K562 (cell line): ENCODE results near the gene RUNX1. TPM values are rescaled to one million over a fixed set of nuclear protein-coding genes. Genes with fewer than 3 reads are reported as not detected.
A peak's percentile ranks its signal among the peaks of the same experiment; 100 is the strongest.

Experiments
- ATAC-seq: fragments of 200-7000 bp; cut with Tn5 transposase; 3 replicates; pipeline ENCODE4 v1.9.1; 2020; ENCODE audit warnings: moderate library complexity
- BruUV-seq: library from RNA; stranded (reverse); fragments of 400-500 nt; replicated peaks from 2 replicates; lab custom pipeline; 2021; lab: Mats Ljungman, UMichigan
- CTCF ChIA-PET: fragments of 300-600 bp; formaldehyde crosslinking; extraction: SDS; loops from one replicate; lab custom pipeline; 2021; ENCODE audit warnings: low intra/inter-chr PET ratio; lab: Yijun Ruan, JAX
- POLR2A ChIA-PET: fragments of 300-600, 350-650 bp; sonication (Branson Sonifier 250); formaldehyde crosslinking; extraction: SDS; loops from one replicate; lab custom pipeline; 2021; ENCODE audit warnings: antibody characterized with exemption, inconsistent platforms; lab: Yijun Ruan, JAX
- DNase-seq, 4 experiments: peaks; one replicate each; pipeline versions ENCODE4 v3.0.0 to v3.0.0-alpha.2; 2011 to 2018; ENCODE audit warnings: low spot score in 3 of 4, mixed read lengths in 3 of 4; ENCODE audit errors: extremely low read depth in 1 of 4
- FAIRE-seq: peaks from 2 replicates; lab custom pipeline; 2011; peaks lifted over from hg19 to GRCh38; lab: Jason Lieb, UNC
- H2AFZ ChIP-seq: 2 replicates; pipeline ENCODE4 v1.6.0; 2011; ENCODE audit warnings: low read depth, low read length, control low read depth, inconsistent platforms
- H3K27ac ChIP-seq: fragments of 200-600 bp; 3 replicates; pipeline ENCODE4 v1.8.0; 2011; ENCODE audit warnings: low read depth, mild to moderate bottlenecking, control low read depth, inconsistent platforms, low read length, moderate library complexity, mixed read lengths; ENCODE audit errors: extremely low read depth
- H3K27me3 ChIP-seq, 2 experiments: fragments of 300-600 bp in 1 of 2; 2 replicates in 1 of 2; 3 replicates in 1 of 2; pipeline versions ENCODE4 v1.6.0 to v1.8.0; 2011; ENCODE audit warnings: inconsistent platforms in 2 of 2, low read length in 2 of 2, mild to moderate bottlenecking in 1 of 2, mixed read lengths in 1 of 2, moderate library complexity in 1 of 2; ENCODE audit not compliant: control insufficient read depth in 2 of 2, insufficient read depth in 2 of 2
- H3K36me3 ChIP-seq: fragments of 300-600 bp; 3 replicates; pipeline ENCODE4 v1.8.0; 2011; ENCODE audit warnings: mild to moderate bottlenecking, low read length, inconsistent platforms; ENCODE audit not compliant: control insufficient read depth, insufficient read depth
- H3K4me1 ChIP-seq, 2 experiments: fragments of 200-600 bp in 1 of 2; replicated peaks in 1 of 2; 2 replicates in 1 of 2; 3 replicates in 1 of 2; pipeline versions ENCODE4 v1.5.1 to v1.8.0; 2011; ENCODE audit warnings: inconsistent platforms in 2 of 2, low read length in 2 of 2, mild to moderate bottlenecking in 1 of 2, mixed read lengths in 1 of 2, moderate library complexity in 1 of 2; ENCODE audit not compliant: control insufficient read depth in 2 of 2, insufficient read depth in 2 of 2
- H3K4me2 ChIP-seq: 2 replicates; pipeline ENCODE4 v1.6.1; 2011; ENCODE audit warnings: low read length, control low read depth, inconsistent platforms, mixed read lengths; ENCODE audit not compliant: insufficient read depth
- H3K4me3 ChIP-seq: fragments of 200-600 bp; sonication (generic), shearing (Covaris generic); 2 replicates; pipeline ENCODE4 v1.5.1; 2016; ENCODE audit warnings: control low read depth, inconsistent platforms
- H3K79me2 ChIP-seq: fragments of 200-600 bp; 3 replicates; pipeline ENCODE4 v1.8.0; 2011; ENCODE audit warnings: low read length, inconsistent platforms; ENCODE audit not compliant: control insufficient read depth, insufficient read depth
- H3K9ac ChIP-seq, 2 experiments: 2 replicates each; pipeline versions ENCODE4 v1.6.0 to v1.6.1; 2011; ENCODE audit warnings: low read depth in 2 of 2, low read length in 2 of 2, control low read depth in 1 of 2, inconsistent platforms in 1 of 2, mild to moderate bottlenecking in 1 of 2, mixed read lengths in 1 of 2; ENCODE audit not compliant: insufficient read depth in 1 of 2
- H3K9me1 ChIP-seq: one replicate; pipeline ENCODE4 v1.6.0; 2011; ENCODE audit warnings: inconsistent platforms, mild to moderate bottlenecking, low read length, moderate library complexity; ENCODE audit not compliant: control insufficient read depth, insufficient read depth
- H3K9me3 ChIP-seq: replicated peaks from 2 replicates; pipeline ENCODE4 v1.5.1; 2011; ENCODE audit warnings: low read depth, low read length, inconsistent platforms; ENCODE audit not compliant: control insufficient read depth, insufficient read depth
- H4K20me1 ChIP-seq: replicated peaks from 2 replicates; pipeline ENCODE4 v1.6.1; 2011; ENCODE audit warnings: low read length, inconsistent platforms, mixed read lengths; ENCODE audit not compliant: control insufficient read depth, insufficient read depth
- ATF3 ChIP-seq, 2 experiments: fragments of 450-650 bp in 1 of 2; sonication (generic) in 1 of 2; formaldehyde crosslinking in 1 of 2; IDR thresholded peaks in 1 of 2; conservative IDR thresholded peaks in 1 of 2; 2 replicates each; pipeline versions ENCODE4 v1.6.1 to v1.8.1; 2016 to 2023; ENCODE audit warnings: mild to moderate bottlenecking in 2 of 2, moderate library complexity in 2 of 2, inconsistent platforms in 1 of 2, missing genetic modification reagents in 1 of 2
- JUND ChIP-seq, 2 experiments: IDR thresholded peaks; 2 replicates in 1 of 2; 3 replicates in 1 of 2; pipeline ENCODE4 v1.6.1; 2011; ENCODE audit warnings: borderline replicate concordance in 2 of 2, low read depth in 2 of 2, low read length in 2 of 2, improper control_type of control experiment in 1 of 2, missing biosample characterization in 1 of 2, missing genetic modification characterization in 1 of 2, missing genetic modification reagents in 1 of 2
- MCM3 ChIP-seq: fragments of 450-650 bp; IDR thresholded peaks from 2 replicates; pipeline ENCODE4 v1.6.1; 2016
- MLX ChIP-seq, 2 experiments: fragments of 450-650 bp in 1 of 2; sonication (generic) in 1 of 2; formaldehyde crosslinking; conservative IDR thresholded peaks; 2 replicates each; pipeline versions ENCODE4 v1.4.0 to v1.8.1; 2020 to 2022; ENCODE audit warnings: mild to moderate bottlenecking in 1 of 2, missing genetic modification reagents in 1 of 2
- ZC3H4 ChIP-seq: sonication (generic); formaldehyde crosslinking; IDR thresholded peaks from 2 replicates; pipeline ENCODE4 v1.9.0; 2021; ENCODE audit warnings: missing genetic modification reagents, borderline replicate concordance
- ZFP36 ChIP-seq: fragments of 150-350 bp; IDR thresholded peaks from 2 replicates; pipeline ENCODE4 v1.6.1; 2018; ENCODE audit warnings: low read length, low read depth; ENCODE audit not compliant: partially characterized antibody
- WGBS: fragments of 100-300 bp; shearing (Covaris generic); methylation state at CpG from one replicate; pipeline ENCODE4 v1.1.6; 2016; ENCODE audit warnings: low coverage, mixed read lengths; ENCODE audit not compliant: insufficient coverage; ENCODE audit errors: missing lambda C conversion rate; 5-methylcytosine and 5-hydroxymethylcytosine counted together
- in situ Hi-C: fragments of 300-500 bp; cut with MboI; formaldehyde crosslinking; loops from 4 replicates; pipeline ENCODE4 v1.15.0; 2018; ENCODE audit warnings: inconsistent platforms, mixed read lengths
- intact Hi-C: fragments of 100-400 bp; cut with micrococcal nuclease; formaldehyde crosslinking; loops from 2 replicates; pipeline ENCODE4 v1.14.2; 2022
- polyA plus RNA-seq, 8 experiments: library from polyadenylated mRNA; depleted of rRNA in 4 of 8; stranded (reverse) in 5 of 8; unstranded in 3 of 8; fragments of >200 nt; fragmentation: Nextera tagmentation in 2 of 8; fragmentation: Illumina TruSeq in 1 of 8; extraction: Ambion mirVana in 2 of 8; extraction: Trizol in 1 of 8; gene quantifications; 2 replicates each; pipeline versions ENCODE4 v1.2.1 to v1.2.3, GENCODE V29; 2011 to 2014; ENCODE audit warnings: inconsistent platforms in 1 of 8, missing spikeins in 1 of 8
- total RNA-seq, 7 experiments: library from RNA; depleted of rRNA in 6 of 7; stranded (reverse); fragments of >200 nt in 6 of 7; fragmentation: Illumina TruSeq in 2 of 7; extraction: Trizol in 2 of 7; gene quantifications; 2 replicates each; pipeline versions ENCODE4 v1.2.1 to v1.2.3, GENCODE V29; 2011 to 2021; ENCODE audit warnings: low replicate concordance in 1 of 7

RUNX1 gene
- total and polyA plus RNA-seq, 9 of the 15 experiments (the other 6 are each of a cell fraction or from before 2014, with no cell fraction given): 2.2 to 68.6 (median 17.8) TPM

- peak; percentile 66; the same call in 1 of the 2 replicates for TF ChIP-seq JUND (IDR thresholded peaks at IDR 0.05; ENCODE audit: borderline replicate concordance, low read depth, low read length)
- no peak for TF ChIP-seq JUND (tag; IDR thresholded peaks at IDR 0.05; ENCODE audit: borderline replicate concordance, low read depth, low read length)
- no peak for TF ChIP-seq ZC3H4 (CRISPR knock-in tag)
- no peak for TF ChIP-seq MCM3
- TF ChIP-seq MLX (CRISPR knock-in tag; conservative IDR thresholded peaks at IDR 0.05): no peak
Observed at GRCh38 chr21:34766862-34767261, 282.2 kb downstream of the RUNX1 start (continued).

- no TSS peak for BruUV-seq
- H3K79me2 ChIP-seq: no peaks in the 10 kb centered on the region
- ChIA-PET POLR2A (interaction anchor here (0.6 to 1.0 kb wide), 2 partner anchors 9 to 783 kb away, joined by 3 read pairs; no protein-coding TSS in a partner anchor), CTCF (no interaction called here)
- intact Hi-C loops (no loop called here), in situ Hi-C loops (no loop called here)
- ATAC-seq: no peak
- peaks cover 7% of the 10 kb centered on the region; the same call in 1 of the 2 replicates for H3K9me3 ChIP-seq
- H3K4me3 ChIP-seq: no peak overlapping the region
- no peaks in the 10 kb centered on the region for H3K36me3 ChIP-seq
- H3K27ac ChIP-seq: no peak overlapping the region
- H4K20me1 ChIP-seq: no peaks in the 10 kb centered on the region
- no peaks in the 10 kb centered on the region for H3K4me1 ChIP-seq
- no peak overlapping the region for H3K4me2 ChIP-seq
- H3K9ac ChIP-seq: no peak overlapping the region
- FAIRE-seq: no peak
- H3K9me1 ChIP-seq: no peaks in the 10 kb centered on the region
- TF ChIP-seq ZFP36 (no peak), ATF3 (IDR thresholded peaks at IDR 0.05) (peak; percentile 45; the same call in 1 of the 2 replicates), ATF3 (CRISPR knock-in tag; conservative IDR thresholded peaks at IDR 0.05) (no peak)
- TF ChIP-seq, all 486 proteins: peak for 1
- no peak for DNase-seq
- WGBS: 1% methylated on average over 4 of the region's 4 CpGs
- peaks cover 0 to 11% of the 10 kb centered on the region in 2 experiments; a peak in 3 of 5 replicates for H3K27me3 ChIP-seq
- no peak overlapping the region for H2AFZ ChIP-seq
Observed at GRCh38 chr21:34765619-34766018, 283.5 kb downstream of the RUNX1 start.
